Stimulated activated CD8-positive, alpha-beta memory T cell treated with anti-CD3 and anti-CD28 coated beads, Interleukin-4, amount 100 ng/mL, for 48 hours (primary cell): ENCODE data around the gene SPOP.
A peak's percentile ranks its signal among the peaks of the same experiment; 100 is the strongest.
"Not testable (repeated sequence)": the region's sequence is repeated elsewhere in the genome, so short reads cannot be mapped to it uniquely, and the experiment has no call there.

Experiments used
- DNase-seq: peaks from one replicate; pipeline ENCODE4 v3.0.0-alpha.2; 2020

SPOP gene

DNA sequence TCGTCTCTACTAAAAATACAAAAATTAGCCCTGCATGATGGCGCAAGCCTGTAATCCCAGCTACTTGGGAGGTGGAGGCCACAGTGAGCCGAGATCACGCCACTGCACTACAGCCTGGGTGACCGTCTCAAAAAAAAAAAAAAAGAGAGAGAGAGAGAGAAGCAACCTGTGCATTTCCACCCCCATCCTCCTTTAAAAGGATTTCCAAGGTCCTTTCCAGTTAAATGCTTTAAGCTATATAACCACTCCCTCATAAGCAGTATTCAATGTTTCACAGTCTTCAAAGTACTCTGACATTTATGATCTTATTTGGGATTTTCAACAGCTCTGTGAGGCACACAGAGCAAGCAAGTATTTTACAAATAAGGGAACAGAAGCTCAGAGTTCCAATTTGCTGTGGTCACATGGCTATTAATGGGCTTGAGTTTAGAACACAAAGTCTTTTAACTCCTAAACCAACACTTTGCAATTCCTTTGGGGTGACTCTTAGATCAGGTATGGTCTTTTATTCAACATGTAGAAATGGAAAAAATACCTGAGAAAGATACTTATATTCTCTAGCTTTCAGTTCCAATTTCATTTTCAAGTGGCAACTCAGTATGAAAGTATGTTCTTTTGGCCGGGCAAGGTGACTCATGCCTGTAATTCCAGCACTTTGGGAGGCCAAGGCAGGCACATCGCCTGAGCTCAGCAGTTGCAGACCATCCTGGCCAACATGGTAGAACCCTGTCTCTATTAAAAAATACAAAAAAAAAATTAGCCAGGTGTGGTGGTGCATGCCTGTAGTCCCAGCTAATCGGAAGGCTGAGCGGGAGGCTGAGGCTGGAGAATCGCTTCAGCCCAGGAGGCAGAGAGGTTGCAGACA lies 31.3 kb downstream of the SPOP start:
- peak; percentile 55 for DNase-seq

DNA sequence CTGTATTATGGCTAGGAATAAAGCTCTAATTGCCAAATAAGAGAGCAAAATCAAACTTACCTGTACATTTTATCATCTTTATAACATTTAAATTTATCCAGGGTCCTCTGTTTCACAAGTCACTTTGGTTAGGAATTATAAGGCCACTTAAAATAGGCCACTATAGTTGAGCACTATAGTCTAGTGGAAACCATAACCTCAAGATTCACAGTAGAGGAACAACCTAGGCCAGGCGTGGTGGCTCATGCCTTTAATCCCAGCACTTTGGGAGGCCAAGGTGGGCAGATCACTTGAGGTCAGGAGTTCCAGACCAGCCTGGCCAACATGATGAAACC lies 31.9 kb downstream of the SPOP start:
- DNase-seq, result not testable (repeated sequence)

DNA sequence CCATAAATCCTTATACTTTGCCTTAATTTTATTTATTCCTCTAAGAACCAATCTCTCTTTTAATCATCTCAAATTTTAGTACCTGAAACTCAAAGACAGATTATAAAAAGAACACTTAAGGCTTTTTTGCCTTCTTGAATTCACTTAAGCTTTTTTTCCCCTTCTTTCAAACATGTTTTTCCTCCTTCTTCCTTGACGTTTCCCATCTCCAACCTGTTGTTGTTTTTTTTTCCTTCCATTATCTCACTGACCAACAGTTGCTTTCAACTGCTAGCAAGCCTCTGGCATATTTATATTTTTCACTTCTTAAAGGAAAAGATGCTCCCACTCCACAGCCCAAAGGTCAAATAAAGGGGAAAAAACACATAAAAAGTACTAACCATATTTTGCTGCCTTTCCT lies 32.2 kb downstream of the SPOP start:
- DNase-seq, result no peak

DNA sequence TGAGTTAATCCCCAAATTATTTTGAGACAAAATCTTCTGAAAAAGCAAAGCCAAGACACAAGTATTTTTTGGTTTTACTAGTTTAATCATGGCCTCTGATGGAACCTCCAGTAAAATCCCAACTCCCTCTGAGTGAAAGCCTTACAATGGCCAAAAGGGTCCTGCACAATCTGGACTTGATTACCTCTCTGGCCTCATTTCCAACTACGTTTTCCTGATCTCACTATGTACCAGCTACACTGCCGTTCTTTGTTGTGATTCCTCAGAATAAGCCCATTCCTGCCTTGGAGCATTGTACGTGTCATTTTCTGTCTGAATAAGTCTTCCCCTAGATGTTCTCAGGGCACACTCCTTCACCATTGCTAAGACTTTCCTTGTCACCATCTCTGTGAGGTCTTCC lies 37.3 kb downstream of the SPOP start:
- no peak for DNase-seq

DNA sequence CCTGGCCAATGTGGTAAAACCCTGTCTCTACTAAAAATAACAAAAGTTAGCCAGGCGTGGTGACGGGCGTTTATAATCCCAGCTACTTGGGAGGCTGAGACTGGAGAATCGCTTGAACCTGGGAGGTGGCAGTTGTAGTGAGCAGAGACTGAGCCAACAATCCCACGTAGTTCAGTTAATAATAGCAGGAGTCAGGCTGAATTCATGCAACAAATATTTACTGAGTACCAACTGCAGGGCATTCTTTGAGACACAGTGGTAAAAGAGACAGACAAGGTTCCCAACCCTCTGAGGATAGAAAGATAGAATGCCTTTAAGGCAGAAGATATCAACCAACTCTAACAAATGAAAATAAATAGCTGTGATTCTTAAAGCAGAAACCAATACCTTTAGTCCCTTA lies 39.1 kb downstream of the SPOP start:
- DNase-seq, result no peak

DNA sequence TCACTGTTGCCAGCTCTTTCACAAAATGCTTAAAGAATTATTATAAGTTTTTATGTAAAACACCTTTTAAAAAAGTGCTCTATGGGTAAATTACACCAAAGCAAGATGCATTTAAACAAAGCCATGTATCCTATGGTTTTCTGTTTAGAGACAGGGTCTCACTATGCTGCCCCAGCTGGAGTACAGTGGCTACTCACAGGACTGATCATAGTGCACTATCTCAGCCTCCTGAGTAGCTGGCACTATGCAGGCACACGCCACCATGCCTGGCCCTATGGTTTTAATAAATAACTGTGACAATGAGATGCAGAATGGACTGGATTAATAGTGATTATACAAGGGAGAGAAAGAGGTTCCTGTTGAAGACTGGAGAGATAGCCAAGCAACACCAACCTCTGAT lies 40.2 kb downstream of the SPOP start:
- no peak for DNase-seq

DNA sequence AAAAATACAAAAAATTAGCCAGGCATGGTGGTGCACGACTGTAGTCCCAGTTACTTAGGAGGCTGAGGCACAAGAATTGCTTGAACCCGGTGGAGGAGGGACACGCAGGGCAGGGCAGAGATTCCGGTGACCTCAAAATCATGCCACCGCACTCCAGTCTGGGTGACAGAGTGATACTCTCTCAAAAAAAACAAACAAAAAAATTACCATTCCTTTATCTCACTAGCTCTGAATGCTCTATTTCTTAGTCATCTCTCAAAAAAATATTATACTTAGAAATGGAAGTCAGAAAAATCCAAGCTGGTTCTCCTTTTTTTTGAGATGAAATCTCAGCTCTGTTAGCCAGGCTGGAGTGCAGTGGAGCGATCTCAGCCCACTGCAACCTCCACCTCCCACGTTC lies 40.8 kb downstream of the SPOP start:
- DNase-seq, result no peak

DNA sequence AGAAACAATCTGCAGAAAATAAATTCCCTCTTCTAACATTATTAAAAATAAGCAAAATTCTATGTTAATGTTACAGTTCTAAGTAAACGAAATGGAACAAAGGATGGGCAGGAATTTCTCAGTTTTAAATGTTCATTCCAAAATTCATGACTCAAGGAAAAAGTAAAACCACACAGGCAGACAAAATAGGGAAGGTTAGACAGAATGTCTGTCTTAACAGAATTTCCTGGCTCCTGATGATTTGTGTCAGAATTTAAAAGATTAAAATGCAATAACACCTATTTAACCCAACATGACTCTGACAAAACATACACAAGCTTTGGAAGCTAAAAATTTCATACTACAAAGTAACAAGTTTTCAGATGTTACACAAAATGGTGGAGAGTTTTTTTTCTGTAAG lies 42.8 kb downstream of the SPOP start:
- DNase-seq, result no peak

DNA sequence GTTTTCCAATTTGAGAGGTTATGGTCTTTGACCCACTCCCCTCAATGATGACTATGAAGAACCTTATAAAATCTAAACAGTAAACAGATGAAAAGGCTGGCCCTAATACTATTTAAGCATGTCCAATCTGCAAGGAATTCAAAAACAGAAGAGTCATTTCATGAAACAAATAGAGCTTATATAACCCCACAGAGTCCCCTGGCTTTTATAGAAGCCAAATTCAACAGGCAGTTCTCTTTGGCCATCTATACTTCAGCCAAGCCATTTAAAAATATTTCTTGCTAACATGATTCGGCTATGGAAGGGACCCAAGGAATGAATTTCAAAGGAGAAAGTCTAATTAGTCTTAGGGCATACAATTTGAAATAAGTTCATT lies 43.4 kb downstream of the SPOP start:
- DNase-seq, result no peak

DNA sequence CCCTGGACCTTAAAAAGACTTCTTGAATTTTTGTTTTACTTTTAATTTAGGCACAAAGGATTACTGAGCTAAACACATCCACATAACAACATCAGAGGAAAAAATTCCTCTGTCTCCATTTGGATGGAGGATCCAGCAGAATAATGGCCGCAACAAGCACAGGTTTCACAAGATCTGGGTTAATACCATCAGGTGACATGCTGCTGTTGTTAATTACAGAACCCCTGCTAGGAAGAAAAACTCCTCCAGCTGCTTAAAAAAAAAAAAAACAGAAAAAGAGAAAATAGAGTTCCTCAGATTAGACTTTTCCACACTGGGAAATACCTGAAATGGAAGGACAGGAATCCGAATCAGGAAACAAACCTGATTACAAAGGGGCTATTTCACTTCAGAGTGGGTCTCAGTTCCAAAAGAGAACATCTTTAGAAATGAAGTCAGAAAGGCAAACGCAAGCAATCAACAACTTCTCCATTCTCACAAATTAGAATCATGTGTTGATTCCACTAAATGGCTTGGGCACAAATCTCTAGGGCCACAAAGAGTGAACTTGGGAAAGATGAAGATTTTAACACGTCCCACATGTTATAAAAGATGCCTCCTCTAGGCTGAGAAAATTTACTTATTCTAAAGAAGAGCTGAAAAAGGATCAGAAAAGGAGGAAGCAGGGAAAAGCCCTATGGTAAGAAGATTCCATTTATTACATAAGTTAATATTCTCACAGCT lies 44.0 kb downstream of the SPOP start:
- DNase-seq, result no peak

DNA sequence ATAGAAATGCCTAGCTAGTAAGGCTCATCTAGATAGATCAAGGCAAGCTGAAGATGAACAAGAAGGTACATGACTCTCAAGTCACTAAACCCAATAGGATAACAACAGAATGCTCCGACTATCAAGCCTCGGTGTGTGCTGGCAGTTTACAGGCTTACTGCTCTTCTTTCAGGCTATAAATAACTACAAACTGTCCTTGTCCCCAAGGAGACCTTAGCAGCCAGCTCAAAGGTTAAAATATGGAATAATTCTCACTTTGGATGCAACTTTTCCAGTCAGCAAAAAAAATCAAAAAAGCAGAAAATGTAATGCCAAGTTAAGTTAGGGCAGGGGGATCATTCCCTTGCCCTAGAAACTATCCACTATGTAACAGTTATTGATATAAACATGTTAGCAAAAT lies 44.6 kb downstream of the SPOP start:
- no peak for DNase-seq

DNA sequence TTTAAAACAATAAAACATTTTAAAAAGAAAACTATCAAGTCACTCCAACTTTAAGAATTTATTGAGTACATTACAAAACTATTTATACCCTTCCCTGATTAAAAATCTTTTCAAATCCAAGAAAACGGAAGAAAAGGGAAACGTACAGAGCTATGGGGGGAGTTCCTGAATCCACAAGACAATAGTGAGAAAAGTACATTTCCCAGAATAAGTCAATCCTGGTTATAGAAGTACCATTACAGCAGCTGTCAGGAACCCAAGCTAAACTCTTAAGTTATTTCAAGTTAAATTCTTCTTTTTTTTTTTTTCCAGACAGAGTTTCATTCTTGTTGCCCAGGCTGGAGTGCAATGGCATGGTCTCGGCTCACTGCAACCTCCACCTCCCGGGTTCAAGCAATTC lies 45.7 kb downstream of the SPOP start:
- DNase-seq, result no peak

DNA sequence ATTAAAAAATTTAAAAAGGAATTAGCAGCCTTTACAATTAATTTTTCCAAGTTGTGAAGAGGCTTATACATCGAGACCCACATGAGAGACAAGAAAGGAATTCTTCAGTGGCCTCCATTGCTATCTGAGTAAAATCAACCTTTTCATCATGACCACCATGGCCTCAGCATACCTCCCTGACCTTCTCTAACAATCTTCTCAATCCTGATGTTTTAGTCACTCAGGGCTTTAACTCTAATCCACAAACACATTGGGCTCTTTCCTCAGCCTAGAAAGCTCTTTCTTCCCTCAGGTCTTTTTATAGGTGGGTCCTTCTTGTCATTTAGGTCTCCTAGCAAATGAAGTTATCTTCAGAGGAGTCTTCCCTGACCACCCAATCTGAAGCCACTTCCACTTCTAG lies 46.4 kb downstream of the SPOP start:
- no peak for DNase-seq

DNA sequence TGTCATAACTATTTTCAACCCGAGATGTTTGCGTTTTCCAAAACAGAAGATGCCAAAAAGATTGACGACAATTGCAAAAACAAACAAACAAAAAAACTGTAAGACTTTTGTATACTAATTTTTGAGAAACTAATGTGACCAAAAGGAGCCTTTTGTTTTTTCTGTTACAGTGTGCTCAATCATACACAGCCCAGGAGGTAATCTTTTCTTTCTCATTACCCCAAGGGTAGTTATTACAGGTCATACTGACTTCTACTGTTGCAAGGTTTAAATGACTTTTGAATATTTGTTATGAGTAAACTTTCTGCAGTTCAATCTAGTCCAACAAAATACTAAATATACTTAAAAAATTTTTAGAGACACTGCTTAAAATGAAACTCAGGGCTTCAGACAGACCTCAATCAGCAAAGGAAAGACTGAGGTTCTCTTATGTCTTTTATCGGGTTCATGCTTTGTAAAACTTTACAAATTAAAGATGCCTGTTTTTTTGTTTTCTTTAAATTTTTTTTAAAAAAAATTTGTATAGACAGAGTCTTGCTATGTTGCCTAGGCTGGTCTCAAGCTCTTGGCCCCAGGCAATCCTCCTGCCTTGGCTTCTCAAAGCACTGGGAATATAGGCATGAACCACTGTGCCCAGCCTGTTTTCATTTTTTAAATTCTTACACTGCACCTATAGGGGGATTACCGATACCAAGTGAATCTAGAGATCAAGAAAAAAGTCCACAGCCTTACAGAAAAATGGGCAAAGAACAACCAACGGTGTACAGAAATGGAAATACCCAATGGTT lies 47.6 kb downstream of the SPOP start:
- no peak for DNase-seq

DNA sequence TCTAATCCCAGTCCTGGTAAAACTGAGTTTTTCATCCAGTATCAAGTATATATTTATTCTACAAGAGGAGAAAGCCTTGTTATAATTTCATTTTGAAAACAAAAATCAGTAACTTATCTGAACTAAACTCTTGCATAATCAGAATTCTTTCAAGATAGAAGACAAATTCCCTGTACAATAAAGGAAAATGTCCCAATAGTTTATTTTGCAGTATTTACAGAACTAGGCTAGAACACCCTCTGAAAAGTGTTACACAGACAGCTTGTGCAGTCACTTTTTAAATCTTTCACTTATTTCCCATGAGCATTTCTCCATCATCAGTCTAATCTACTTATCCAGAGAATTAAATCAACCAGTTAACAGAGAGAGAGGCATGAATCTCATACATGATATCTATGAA lies 48.5 kb downstream of the SPOP start:
- DNase-seq, result no peak

DNA sequence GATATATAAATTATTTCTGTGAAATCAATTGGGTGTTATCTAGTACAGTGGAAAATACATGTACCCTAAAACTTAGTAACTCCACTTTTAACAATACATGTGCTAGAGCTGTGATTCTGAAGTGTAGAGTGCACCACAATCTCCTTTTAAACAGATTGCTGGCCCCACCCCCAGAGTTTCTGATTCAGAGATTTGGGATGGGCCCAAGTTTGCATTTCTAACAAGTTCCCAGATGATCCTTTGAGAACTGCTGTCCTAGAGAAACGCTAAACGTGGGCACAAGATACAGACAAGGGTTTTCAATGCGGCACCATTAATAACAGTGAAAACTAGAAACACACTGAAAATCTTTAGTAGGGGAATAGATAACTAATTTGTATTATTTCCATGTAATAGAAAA lies 53.0 kb downstream of the SPOP start:
- DNase-seq, result no peak

DNA sequence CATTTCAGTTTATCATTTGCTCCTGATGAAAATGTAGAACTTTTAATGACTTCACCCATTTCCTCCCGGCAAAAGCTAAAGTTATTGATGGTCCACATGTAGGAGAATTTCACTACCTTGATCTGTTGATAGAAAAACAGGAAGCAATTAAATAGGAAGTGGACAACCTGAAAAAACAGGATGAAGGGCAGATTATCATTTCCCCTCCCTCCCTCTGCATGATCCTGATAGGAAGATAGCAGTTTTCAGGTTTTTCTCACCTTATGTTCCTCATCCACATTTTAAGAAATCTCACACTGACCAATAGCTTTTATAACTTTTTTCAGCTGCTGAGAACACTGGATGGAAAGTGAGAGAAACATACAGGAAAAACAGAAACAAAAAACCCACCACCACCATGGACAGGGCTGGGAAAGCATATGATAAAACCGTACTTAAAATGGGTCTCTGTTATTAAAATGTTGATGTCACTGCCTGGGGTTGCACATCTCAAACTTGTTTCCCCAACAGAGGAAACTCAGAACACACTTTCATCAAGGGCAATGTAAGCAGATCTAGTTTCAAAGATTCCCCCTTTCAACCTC lies 55.9 kb downstream of the SPOP start:
- DNase-seq, result no peak

DNA sequence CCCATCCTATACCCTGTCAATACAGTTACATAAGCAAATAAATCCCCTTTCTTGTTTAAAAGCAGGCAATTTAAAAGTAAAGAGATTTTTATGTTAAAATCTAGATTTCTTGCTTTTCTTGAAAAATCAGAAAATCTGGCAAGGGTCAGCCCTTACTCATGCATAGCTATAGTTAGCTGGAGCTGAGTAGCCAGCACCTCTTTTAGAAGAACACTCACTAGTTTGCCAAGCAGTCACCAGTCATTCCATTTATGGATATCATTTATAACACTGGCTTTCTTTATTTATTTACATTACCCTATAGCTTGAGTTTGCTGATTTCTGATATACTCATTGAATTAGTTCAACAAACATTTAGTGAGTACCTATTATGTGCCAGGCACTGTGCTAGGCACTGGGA lies 56.5 kb downstream of the SPOP start:
- no peak for DNase-seq

DNA sequence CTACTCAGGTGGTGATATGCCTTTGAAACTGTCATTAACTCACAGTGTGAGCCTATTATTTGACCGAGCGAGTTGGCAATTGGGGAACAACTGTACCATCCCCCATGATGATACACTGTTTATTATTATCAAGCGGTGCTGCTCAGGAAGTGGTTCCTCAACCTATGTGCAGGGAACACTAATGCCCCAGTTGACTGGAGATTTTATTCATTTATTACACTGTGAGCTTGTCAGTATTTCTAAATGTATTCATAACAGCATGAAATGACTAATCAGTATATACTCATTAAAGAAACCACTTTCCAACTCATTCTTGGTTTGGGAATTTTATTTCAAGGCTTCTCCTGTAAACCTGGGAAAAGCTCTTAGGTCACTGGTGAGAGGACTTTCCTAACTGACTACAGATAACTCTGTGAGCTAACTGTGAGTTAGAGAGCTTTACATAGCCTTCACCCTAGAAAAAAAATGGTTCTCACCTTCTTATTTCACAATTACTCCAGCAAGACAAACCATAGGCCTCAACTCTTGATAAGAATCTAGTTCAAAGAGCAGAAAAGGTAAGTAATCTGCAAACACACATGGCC lies 59.8 kb downstream of the SPOP start:
- no peak for DNase-seq

DNA sequence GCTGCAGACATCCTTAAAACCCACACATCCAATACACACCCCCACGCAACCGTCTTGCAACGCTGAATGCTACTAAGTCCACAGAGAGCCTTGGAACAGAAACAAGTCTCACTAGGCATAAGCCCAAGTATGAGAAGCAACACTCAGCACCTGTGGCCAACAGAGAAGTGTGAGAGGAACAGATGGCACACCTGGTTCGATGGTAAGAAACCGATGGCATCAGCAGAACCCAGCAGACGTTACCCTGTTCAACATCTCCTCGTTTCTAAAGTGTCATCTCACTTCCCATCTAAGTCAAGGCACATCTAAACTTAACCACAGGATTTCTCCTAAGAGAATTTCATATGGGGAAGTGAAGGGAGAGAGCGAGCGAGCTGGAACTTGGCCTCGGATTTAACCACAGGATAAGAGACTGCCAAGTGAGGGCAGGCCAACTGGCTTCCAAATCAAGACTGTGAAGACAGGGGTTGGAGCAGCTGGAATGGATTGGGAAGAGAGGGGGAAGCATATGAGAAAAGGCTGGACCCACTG lies 61.2 kb downstream of the SPOP start:
- DNase-seq, result no peak

DNA sequence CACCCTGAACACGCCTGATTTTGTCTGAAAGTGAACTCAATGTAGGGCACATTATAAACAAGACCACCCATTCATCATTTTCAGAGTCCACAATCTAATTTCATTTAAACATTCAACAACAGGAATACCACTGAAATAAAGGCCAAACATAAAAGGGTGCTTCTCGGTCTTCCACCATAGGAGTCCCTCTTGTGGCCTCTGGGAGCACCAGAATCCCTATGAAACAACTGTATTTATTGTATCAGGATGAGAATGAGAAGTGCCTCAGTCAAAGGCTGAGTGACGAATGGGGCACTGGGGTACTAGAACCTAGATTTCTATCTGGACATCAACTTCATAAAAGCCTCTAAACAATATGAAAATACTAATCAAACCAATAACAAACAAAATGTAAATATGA lies 61.8 kb downstream of the SPOP start:
- no peak for DNase-seq

DNA sequence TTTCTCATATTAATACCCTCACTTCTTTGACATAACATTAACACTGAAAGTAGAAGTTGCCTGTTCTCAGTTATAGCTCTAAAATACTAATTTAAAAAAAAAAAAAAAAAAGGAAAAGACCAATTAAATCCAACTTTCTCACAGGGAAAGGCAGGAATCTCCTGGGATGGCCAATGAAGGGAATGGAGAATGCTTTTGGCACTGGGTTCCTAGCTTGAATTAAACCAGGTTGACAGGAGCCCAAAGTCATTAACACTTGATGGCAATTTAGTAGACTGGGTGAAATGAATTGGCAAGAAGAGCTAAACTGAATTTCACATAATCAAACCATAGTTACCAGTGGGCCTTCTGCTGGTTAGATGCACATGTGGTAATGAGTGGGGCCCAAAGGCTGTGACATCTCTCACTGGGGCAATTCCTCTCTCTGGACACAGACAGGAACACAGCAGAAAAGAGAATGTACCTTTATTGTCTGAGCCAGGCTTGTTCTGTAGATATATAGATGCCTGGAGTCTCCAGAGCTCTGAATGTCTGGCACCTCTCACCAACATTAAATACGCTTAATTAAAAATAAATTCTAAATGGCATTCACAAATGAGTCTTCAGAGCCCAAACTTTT lies 64.6 kb downstream of the SPOP start:
- DNase-seq, result no peak
